ENCODE results near the gene RNASE4. TPM values are rescaled to one million over a fixed set of nuclear protein-coding genes. Genes with fewer than 3 reads are reported as not detected.

The RNASE4 gene
- total and polyA plus RNA-seq, 2 experiments from 2014 or later = 7.2 to 9.1 TPM

GRCh38 chr14:20711261-20711660 is 26.9 kb downstream of the RNASE4 start:
- no peaks in the 10 kb centered on the region for H3K27me3 ChIP-seq
- H3K4me1 ChIP-seq (ENCODE audit: low read depth) = no peaks in the 10 kb centered on the region
- no peak for TF ChIP-seq CTCF (IDR thresholded peaks at IDR 0.05; ENCODE audit: low read depth, low read length)
- no peaks in the 10 kb centered on the region for H3K9me3 ChIP-seq (ENCODE audit: low read depth)
- no peaks in the 10 kb centered on the region for H3K36me3 ChIP-seq
- H3K27ac ChIP-seq = no peak overlapping the region
- DNase-seq (ENCODE audit: low read depth in 1 of 2, low spot score in 1 of 2) = no peak
- no peak overlapping the region for H3K4me3 ChIP-seq

GRCh38 chr14:20711685-20712084 is 27.3 kb downstream of the RNASE4 start:
- TF ChIP-seq CTCF (IDR thresholded peaks at IDR 0.05; ENCODE audit: low read depth, low read length) = no peak
- Histone ChIP-seq H3K27me3 (no peaks in the 10 kb centered on the region), H3K4me1 (ENCODE audit: low read depth) (no peaks in the 10 kb centered on the region), H3K27ac (no peak overlapping the region), H3K4me3 (no peak overlapping the region), H3K36me3 (no peaks in the 10 kb centered on the region), H3K9me3 (ENCODE audit: low read depth) (no peaks in the 10 kb centered on the region)
- DNase-seq (ENCODE audit: low read depth in 1 of 2, low spot score in 1 of 2) = peak in 1 of 2 donors; percentile 45

- H3K36me3 ChIP-seq = no peaks in the 10 kb centered on the region
These were observed 28.5 kb downstream of the RNASE4 start for GRCh38 chr14:20712904-20713303.

GRCh38 chr14:20714593-20715250 is 30.4 kb downstream of the RNASE4 start:
- no peaks in the 10 kb centered on the region for H3K36me3 ChIP-seq
- H3K9me3 ChIP-seq (ENCODE audit: low read depth) = no peaks in the 10 kb centered on the region
- H3K27me3 ChIP-seq = no peaks in the 10 kb centered on the region
- no peak for TF ChIP-seq CTCF (IDR thresholded peaks at IDR 0.05; ENCODE audit: low read depth, low read length)
- DNase-seq (ENCODE audit: low read depth in 1 of 2, low spot score in 1 of 2) = peak in 1 of 2 donors; percentile 91
- no peak overlapping the region for H3K4me3 ChIP-seq
- no peak overlapping the region for H3K27ac ChIP-seq
- H3K4me1 ChIP-seq (ENCODE audit: low read depth) = no peaks in the 10 kb centered on the region

More at GRCh38 chr14:20712904-20713303, 28.5 kb downstream of the RNASE4 start:
- DNase-seq (ENCODE audit: low read depth in 1 of 2, low spot score in 1 of 2) = no peak
- no peaks in the 10 kb centered on the region for H3K9me3 ChIP-seq (ENCODE audit: low read depth)
- H3K4me1 ChIP-seq (ENCODE audit: low read depth) = no peaks in the 10 kb centered on the region
- no peaks in the 10 kb centered on the region for H3K27me3 ChIP-seq
- H3K4me3 ChIP-seq = no peak overlapping the region
- no peak overlapping the region for H3K27ac ChIP-seq
- TF ChIP-seq CTCF (IDR thresholded peaks at IDR 0.05; ENCODE audit: low read depth, low read length) = no peak

GRCh38 chr14:20719777-20720176 is 35.4 kb downstream of the RNASE4 start:
- Histone ChIP-seq H3K4me3 (no peak overlapping the region), H3K9me3 (ENCODE audit: low read depth) (no peaks in the 10 kb centered on the region), H3K27me3 (no peaks in the 10 kb centered on the region), H3K27ac (no peak overlapping the region), H3K4me1 (ENCODE audit: low read depth) (no peaks in the 10 kb centered on the region), H3K36me3 (no peaks in the 10 kb centered on the region)
- TF ChIP-seq CTCF (IDR thresholded peaks at IDR 0.05; ENCODE audit: low read depth, low read length) = no peak
- no peak for DNase-seq (ENCODE audit: low read depth in 1 of 2, low spot score in 1 of 2)

All from cardiac muscle cell (in vitro differentiated cells and primary cell).